ENCODE results near the gene COX14.
"Not testable (repeated sequence)": the region's sequence is repeated elsewhere in the genome, so short reads cannot be mapped to it uniquely, and the experiment has no call there.

COX14 gene

DNA sequence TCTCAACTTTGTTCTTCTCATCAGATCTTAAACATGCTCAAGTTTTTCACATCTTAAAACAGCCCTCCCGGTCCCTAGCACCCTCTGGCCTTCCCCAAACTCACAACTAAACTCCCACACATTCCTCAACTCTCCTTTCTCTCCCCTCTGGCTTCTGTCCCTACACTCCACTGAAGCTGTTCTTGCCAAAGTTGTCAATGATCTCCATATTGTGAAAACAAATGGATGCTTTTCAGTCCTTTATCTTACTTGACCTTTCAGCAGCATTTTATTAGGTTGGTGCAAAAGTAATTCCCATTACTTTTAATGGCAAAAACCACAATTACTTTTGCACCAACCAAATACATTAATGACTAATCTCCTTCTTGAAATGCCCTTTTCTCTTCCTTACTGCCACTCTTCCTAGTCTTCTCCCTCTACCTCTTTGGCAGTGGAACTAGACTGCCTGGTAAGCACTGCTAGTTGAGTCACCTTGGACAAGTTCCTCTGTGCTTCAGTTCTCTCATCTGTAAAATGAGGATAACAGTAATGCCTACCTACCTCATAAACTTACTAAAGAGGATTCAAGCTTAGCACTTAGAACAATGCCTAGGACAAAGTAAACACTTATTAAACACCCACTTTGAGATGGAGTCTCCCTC is 39.1 kb downstream of the COX14 start:
- DNase-seq (ENCODE audit: low read depth) = no peak
- TF ChIP-seq, protein P1, sequence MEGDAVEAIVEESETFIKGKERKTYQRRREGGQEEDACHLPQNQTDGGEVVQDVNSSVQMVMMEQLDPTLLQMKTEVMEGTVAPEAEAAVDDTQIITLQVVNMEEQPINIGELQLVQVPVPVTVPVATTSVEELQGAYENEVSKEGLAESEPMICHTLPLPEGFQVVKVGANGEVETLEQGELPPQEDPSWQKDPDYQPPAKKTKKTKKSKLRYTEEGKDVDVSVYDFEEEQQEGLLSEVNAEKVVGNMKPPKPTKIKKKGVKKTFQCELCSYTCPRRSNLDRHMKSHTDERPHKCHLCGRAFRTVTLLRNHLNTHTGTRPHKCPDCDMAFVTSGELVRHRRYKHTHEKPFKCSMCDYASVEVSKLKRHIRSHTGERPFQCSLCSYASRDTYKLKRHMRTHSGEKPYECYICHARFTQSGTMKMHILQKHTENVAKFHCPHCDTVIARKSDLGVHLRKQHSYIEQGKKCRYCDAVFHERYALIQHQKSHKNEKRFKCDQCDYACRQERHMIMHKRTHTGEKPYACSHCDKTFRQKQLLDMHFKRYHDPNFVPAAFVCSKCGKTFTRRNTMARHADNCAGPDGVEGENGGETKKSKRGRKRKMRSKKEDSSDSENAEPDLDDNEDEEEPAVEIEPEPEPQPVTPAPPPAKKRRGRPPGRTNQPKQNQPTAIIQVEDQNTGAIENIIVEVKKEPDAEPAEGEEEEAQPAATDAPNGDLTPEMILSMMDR (IDR thresholded peaks at IDR 0.05; ENCODE audit: insufficient read depth, low read depth, low read length, missing control alignments) = no peak

DNA sequence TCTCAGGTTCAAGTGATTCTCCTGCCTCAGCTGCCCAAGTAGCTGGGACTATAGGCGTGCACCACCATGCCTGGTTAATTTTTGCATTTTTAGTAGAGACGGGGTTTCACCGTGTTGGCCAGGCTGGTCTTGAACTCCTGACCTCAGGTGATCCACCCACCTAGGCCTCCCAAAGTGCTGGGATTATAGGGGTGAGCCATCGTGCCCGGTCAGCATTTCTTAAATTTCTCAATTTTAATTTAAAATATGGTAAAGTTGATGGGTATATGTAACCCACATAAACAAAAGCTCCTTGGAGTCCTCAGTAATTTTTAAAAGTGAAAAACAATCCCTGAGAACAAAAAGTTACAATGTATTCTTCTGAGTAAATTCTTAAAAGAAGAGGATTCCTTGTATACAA is 42.9 kb downstream of the COX14 start:
- not testable (repeated sequence) for DNase-seq (ENCODE audit: low read depth); H3K4me3 ChIP-seq (ENCODE audit: low read depth, low read length)

More for the DNA sequence above, 39.1 kb downstream of the COX14 start:
- H3K4me3 ChIP-seq (ENCODE audit: low read depth, low read length) = no peak overlapping the region

DNA sequence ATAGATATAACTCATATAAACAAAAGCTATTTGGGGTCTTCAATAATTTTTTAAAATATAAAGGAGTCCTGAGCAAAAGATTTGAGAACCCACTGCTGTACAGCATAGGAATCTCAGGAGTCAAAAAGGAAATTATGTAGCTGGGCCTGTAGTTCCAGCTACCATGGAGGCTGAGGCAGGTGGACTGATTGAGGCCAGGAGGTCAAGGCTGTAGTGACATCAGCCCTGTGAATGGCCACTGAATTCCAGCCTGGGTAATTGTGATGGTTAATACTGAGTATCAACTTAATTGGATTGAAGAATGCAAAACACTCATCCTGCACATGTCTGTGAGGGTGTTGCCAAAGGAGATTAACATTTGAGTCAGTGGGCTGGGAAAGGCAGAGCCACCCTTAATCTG is 44.6 kb downstream of the COX14 start:
- no peak overlapping the region for H3K4me3 ChIP-seq (ENCODE audit: low read depth, low read length)
- DNase-seq (ENCODE audit: low read depth) = no peak
- TF ChIP-seq, protein P1 (IDR thresholded peaks at IDR 0.05; ENCODE audit: insufficient read depth, low read depth, low read length, missing control alignments) = no peak

DNA sequence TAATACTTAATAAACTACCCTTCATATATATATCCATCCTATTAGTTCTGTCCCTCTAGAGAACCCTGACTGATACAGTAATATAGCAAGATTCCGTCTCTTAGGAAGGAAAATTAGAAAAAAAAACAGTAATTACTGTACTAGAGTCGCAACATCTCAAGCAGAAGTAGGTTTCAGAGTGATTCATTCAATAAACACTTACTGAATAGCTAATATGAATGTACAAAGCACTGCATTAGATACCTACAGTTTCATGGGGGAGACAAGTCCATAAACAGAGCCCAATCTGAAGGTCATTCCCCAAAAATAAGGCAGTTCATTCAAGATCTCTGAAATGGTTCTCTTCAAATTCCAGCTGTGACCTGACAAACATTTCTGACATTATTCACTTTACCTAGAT is 45.2 kb downstream of the COX14 start:
- no peak for DNase-seq (ENCODE audit: low read depth)
- TF ChIP-seq, protein P1 (IDR thresholded peaks at IDR 0.05; ENCODE audit: insufficient read depth, low read depth, low read length, missing control alignments) = no peak

DNA sequence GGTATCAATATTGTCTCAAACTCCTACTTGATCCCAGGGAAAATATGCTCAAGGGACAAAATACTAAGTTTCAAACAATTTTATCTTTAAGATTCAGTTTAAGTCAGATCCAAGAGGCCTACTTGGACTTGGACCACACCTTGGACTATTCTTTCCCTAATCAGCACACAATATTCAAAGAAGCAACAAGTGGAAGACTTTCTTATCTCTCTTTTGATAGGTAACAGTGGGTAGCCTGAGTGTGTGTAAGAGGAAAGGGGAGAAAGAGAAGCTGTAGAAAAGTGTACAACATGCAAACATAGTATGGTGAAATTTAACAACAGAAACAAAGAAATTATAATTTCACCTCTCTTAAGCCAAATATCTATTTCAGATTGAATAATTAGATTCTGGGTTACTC is 48.6 kb downstream of the COX14 start:
- no peak overlapping the region for H3K4me3 ChIP-seq (ENCODE audit: low read depth, low read length)
- DNase-seq (ENCODE audit: low read depth) = no peak
- TF ChIP-seq, protein P1 (IDR thresholded peaks at IDR 0.05; ENCODE audit: insufficient read depth, low read depth, low read length, missing control alignments) = no peak

More for the DNA sequence above, 45.2 kb downstream of the COX14 start:
- H3K4me3 ChIP-seq (ENCODE audit: low read depth, low read length) = no peak overlapping the region

DNA sequence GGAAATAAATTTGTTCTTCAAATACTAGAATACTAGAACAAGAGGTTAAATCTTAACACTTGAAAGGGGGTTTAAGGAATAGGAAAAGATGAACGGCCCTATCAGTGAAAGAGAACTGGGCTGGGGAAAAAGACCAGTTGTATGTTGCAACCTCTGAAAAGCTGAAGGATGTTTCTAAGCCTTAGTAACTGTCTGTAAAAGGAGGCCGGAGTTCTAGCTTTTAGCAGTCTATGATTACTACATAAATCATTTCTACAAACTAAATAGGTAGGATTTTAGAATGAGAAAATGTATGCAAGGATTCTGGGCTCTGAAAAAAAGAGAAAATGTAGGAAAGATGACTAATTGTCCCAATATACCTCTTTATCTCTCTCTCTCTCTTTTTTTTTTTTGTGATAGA is 50.2 kb downstream of the COX14 start:
- TF ChIP-seq, protein P1 (IDR thresholded peaks at IDR 0.05; ENCODE audit: insufficient read depth, low read depth, low read length, missing control alignments) = no peak
- no peak overlapping the region for H3K4me3 ChIP-seq (ENCODE audit: low read depth, low read length)
- DNase-seq (ENCODE audit: low read depth) = no peak

DNA sequence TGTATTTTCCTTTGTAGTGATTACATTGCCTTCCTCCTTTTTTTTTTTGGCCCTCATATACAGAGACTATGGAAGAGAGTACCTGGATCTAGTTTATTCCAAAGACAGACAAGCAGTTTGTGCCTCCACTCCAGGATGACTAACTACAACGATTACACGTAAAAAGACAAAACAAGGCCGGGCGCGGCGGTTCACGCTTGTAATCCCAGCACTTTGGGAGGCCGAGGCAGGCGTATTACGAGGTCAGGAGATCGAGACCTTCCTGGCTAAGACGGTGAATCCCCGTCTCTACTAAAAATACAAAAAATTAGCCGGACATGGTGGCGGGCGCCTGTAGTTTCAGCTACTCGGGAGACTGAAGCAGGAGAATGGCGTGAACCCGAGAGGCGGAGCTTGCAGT is 52.9 kb downstream of the COX14 start:
- TF ChIP-seq, protein P1 (IDR thresholded peaks at IDR 0.05; ENCODE audit: insufficient read depth, low read depth, low read length, missing control alignments) = no peak
- no peak for DNase-seq (ENCODE audit: low read depth)
- H3K4me3 ChIP-seq (ENCODE audit: low read depth, low read length) = no peak overlapping the region

Measured in GM12865 (cell line).